Suppressor macrophage treated with lipopolysaccharide for 4 hours (primary cell): ENCODE results near the gene TLR5.
"Not testable (repeated sequence)": the region's sequence is repeated elsewhere in the genome, so short reads cannot be mapped to it uniquely, and the experiment has no call there.

Experiments used
- DNase-seq: peaks from one replicate; pipeline ENCODE4 v3.0.0-alpha.2; 2020

Gene TLR5

DNA sequence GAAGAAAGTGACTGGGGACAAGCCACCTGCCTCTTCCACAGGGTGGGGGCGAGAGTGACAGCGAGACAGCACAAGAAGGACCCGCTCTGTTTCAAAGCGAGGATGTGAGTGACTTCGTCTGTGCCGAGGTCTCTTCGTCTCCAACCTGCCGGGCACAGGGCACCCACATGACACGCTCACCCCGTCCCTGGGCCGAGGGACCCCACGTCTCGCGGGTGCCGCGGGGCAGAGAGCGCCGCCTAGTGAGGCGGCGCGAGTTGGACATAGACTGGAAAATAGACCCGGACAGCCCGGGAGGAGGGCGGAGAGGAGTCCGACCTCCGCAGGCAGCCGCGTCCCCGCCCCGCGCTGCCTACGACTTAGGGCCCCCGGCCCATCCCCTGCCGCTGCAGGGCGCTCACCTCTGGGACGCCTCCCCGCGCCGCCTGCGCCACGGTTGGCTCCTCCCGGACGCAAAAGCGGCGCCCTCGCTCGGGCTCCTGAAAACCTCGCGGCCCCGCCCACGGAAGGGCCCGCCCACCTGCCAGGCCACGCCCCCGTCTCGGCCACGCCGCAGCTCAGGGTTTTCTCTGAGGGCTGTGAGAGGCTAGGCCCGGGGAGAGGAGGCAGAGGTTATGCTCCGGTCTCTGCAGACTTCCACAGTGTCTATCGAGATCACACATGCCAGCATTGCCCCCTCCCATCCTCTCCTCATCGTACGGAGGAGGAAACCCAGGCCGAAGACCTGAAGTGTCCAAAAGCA is at the start of gene TLR5:
Gene TLR5, minus strand, starts transcription at position 454 of the 742 bp plus-strand sequence. CDS start 30,217 bp downstream, outside the sequence.
- DNase-seq, result peak; percentile 88

- peak; percentile 43 for DNase-seq
These were observed 47.1 kb upstream of the TLR5 start for GRCh38 chr1:223189903-223190724.

- DNase-seq, result no peak
These were observed 46.5 kb upstream of the TLR5 start for GRCh38 chr1:223189525-223189902.

DNA sequence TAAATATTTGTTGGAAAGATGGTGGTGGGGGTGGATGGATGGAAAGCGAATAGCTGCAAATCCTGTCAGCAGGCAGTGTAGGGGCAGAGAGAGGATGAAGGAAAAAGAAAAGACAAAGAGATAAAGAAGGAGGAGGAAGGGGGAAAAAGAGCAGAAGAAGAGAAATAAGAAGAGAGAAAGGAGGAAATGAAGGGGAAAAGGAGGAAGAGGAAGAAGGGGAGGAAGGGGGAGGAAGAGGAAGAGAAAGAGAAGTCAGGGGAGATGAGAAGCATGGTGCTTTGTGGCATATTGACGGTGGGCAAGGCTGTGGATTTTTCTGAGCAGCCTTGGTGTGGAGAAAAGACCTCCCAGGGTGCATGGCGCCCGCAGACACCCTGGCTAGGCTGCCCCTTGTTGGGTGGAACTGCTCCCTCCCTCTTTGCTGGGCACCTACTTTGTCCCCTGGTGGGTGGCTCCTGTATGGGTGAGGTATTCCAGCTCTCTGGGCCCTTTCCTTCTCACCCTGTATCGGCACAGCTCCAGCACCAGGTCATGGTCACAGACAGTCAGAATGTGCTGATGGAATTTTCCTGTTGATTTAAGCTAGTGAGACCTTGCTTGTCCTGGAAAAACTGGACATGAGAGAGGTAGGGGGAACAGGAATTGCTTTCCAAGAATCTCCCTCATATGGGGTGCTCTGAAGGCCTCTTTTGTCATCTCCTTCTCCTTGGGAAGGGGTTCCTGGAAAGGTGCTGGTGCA is 45.7 kb upstream of the TLR5 start:
- DNase-seq, result no peak

DNA sequence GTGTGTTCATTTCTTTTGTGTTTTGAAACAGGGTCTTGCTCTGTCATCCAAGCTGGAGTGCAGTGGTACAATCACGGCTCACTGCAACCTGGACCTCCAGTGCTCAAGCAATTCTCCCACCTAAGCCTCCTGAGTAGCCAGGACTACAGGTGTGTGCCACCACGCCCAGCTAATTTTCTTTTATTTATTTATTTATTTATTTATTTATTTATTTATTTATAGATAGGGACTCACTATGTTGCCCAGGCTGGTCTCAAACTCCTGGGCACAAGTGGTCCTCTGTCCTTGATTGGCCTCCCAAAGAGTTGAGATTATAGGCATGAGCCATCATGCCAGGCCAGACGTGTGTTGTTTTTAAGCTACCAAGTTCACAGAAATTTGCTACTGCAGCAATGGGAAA is 43.8 kb upstream of the TLR5 start:
- no peak for DNase-seq

GRCh38 chr1:223183268-223183862 is 40.3 kb upstream of the TLR5 start:
- DNase-seq, result peak; percentile 67

DNA sequence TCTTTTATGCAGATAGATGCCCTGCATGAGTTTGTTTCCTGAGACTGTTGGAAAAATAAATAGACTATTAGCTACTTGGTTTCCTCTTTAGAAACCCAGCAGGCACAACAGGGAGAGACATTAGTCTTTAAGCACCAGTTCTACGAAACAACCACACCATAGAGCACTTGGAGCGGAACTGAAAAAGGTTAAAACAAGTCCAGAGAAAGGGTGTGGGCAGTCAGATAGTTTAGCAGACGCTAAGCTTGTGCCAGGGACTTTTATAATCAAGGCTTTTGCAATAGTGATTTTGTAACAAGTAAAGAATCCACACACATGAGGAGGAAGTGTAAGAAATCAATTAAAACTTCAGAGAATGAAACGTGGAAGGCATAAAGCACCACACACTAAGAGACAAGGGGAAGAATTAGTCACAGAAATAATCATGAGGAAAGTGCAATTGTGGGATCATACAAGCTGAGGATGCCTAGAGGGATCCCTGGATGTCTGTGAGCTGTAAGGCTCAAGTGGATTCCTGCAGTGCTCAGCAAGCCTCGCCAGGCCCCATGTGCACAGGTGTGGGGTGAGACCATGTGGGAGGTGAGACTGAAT is 37.8 kb upstream of the TLR5 start:
- peak; percentile 94 for DNase-seq

GRCh38 chr1:223179786-223180185 is 36.7 kb upstream of the TLR5 start:
- peak; percentile 68 for DNase-seq

DNA sequence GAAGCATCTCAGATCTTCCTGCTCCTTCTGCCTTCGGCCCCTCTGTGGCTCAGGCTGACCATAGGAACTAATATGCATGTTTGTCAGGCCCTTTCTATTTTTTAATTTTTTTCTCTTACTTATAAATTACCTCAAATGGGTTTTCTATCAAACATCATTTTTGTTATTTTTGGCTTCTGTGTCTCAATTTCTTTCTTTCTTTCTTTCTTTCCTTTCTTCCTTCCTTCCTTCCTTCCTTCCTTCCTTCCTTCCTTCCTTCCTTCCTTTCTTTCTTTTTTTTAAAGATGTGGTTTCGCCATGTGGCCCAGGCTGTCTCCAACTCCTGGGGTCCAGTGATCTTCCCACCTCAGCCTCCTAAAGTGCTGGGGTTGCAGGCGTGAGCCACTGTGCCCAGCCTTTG is 36.2 kb upstream of the TLR5 start:
- no peak for DNase-seq

DNA sequence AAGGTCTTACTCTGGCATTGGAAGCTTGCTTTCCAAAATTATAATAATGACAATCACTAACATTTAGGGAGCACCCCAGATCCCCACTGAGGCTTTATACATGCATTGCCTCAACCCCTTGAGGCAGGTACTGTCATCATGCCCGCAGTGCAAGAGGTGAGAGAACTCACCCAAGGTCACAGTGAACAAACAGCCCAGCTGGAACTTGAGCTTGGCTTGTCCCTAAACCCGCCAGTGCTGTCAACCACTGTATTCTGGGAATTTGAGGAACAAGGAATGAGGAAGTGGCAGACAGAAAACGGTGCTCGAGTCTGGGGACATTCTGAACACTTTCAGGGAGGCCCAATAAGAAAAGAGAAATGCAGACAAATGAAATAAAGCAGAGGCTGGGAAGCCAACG is 34.6 kb upstream of the TLR5 start:
- peak; percentile 87 for DNase-seq

GRCh38 chr1:223176437-223176836 is 33.4 kb upstream of the TLR5 start:
- DNase-seq, result no peak

GRCh38 chr1:223175633-223176032 is 32.6 kb upstream of the TLR5 start:
- peak; percentile 92 for DNase-seq

GRCh38 chr1:223175032-223175431 is 32.0 kb upstream of the TLR5 start:
- DNase-seq, result no peak

- not testable (repeated sequence) for DNase-seq
These were observed 26.4 kb upstream of the TLR5 start for GRCh38 chr1:223169458-223169857.

GRCh38 chr1:223161321-223161720 is 18.3 kb upstream of the TLR5 start:
- DNase-seq, result no peak

GRCh38 chr1:223156343-223156742 is 13.3 kb upstream of the TLR5 start:
- DNase-seq, result no peak

- DNase-seq, result no peak
These were observed 12.1 kb upstream of the TLR5 start for GRCh38 chr1:223155153-223155552.

DNA sequence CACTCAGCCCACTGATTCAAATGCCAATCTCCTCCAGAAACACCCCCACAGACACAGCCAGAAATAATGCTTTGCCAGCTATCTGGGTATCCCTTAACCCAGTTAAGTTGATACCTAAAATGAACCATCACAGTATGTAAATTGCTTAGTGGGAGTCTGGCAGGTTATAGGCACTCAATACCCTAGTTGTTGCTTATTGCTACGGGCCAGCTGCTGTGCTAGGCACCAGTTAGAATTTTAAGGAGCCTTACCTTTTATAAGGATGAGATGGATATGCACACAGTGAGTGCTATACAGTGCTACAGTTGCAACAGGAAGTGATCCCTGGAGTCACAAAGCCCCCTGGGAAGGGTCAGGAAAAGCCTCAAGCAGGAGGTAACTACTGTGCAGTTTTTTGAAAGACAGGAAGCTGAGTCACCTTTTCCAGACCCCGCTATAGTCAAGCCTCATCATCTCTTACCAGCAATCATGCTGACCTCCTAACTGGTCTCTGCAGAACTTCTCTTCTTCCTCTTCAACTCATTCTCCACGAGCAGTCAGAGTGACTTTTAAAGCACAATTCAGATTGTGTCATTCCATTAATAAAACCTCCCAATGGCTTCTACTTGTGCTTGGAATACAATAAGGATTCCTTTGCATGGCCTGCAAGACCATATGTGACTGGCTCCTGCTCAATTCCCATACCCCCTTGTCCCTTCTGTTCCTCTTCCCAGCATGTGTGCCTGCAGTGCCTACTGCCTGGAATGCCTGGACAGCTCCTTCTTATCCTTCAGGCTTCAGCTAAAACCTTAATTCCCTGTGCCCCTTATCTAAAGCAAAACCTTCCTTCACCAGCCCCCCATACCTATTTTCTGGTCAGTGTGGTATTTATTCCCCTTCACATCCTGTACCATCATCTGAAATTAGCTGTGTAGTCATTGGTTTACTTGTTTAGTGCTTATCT is 10.4 kb upstream of the TLR5 start:
- DNase-seq, result peak; percentile 61

DNA sequence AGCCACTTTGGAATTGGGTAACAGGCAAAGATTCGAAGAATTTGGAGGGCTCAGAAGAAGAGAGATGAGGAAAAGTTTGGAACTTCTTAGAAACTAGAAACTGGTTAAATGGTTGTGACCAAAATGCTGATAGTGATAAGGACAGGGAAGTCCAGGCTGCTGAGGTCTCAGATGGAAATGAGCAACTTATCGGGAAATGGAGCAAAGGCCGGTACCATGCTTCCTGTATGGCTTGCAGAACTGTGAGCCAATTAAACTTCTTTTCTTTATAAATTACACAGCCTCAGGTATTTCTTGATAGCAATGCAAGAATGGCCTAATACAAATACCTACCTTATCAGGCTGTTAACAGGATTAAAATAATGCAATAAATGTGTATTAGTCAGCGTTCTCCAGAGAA is 9.4 kb upstream of the TLR5 start:
- DNase-seq, result no peak

- no peak for DNase-seq
These were observed 7.4 kb upstream of the TLR5 start for GRCh38 chr1:223150443-223150842.

GRCh38 chr1:223147873-223148272 is 4.8 kb upstream of the TLR5 start:
- no peak for DNase-seq

DNA sequence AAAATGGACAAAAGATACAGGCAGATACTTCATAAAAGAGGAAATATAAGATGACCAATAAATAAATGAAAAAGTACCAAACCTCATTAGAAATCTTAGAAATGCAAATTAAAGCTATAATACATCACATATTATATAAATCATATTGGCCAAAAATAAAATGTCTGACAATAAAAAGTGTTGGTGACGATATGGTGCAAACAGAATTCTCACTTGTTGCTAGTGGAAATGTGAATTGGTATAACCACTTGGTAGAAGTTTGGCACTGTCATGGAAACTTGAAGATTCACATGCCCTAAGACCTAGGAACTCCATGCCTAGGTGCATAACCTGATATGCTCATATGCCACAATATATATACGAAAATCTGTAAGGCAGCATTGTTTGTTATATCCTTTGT is 4.4 kb upstream of the TLR5 start:
- no peak for DNase-seq
